Measurements from ENCODE around the gene XBP1. TPM values are rescaled to one million over a fixed set of nuclear protein-coding genes. Genes with fewer than 3 reads are reported as not detected.
"Not testable (repeated sequence)": the region's sequence is repeated elsewhere in the genome, so short reads cannot be mapped to it uniquely, and the experiment has no call there.

XBP1 gene
- total RNA-seq, 1 donor from 2014 or later: 73.1 TPM

DNA sequence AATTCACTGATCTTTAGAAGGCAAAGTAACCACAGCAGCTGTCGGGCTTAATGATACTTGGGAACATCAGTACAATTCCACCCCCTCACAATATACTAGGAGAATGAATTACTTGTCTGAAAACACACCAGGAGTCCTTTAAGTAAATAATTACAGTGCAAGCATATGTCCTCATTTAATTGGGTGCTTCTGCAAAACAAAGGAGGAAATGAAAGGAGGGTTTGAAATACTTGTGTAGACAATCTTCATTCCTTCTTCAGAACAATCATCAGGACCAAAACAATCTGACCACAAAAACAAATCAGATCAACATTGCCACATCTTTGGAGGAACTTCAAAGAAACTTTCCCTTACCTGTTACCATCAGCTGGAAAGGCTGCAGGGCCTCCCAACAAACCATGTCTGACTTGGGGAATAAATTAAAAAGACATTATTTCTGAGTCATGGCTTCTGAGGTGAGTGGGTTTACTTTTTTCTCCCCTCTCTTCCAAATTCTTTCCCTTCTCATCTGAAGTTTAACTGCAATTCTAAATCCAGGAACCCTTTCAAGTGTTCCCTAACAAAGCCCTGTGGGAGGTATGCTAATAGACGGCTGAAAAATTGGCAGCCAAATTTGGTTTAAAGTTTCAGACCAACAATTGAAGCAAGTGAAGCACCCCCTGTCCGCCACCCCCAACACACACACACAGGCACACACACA, 40.4 kb downstream of the XBP1 start:
- H3K9me3 Mint-ChIP-seq: no peaks in the 10 kb centered on the region
- peaks cover 12% of the 10 kb centered on the region for H3K36me3 Mint-ChIP-seq
- H3K27ac Mint-ChIP-seq: peak overlapping the region; percentile 67
- H3K4me1 Mint-ChIP-seq: peaks cover 12% of the 10 kb centered on the region
- H3K27me3 Mint-ChIP-seq (ENCODE audit: low read depth): no peaks in the 10 kb centered on the region
- no peak for DNase-seq (ENCODE audit: low spot score in 2 of 2, unreplicated experiment in 2 of 2)
- TF ChIP-seq CTCF (IDR thresholded peaks at IDR 0.05; ENCODE audit: unreplicated experiment): no peak
- H3K4me3 Mint-ChIP-seq: no peak overlapping the region

- H3K36me3 Mint-ChIP-seq: peaks cover 23% of the 10 kb centered on the region
- H3K9me3 Mint-ChIP-seq; H3K4me1 Mint-ChIP-seq; H3K4me3 Mint-ChIP-seq; H3K27ac Mint-ChIP-seq; H3K27me3 Mint-ChIP-seq (ENCODE audit: low read depth); DNase-seq (ENCODE audit: low spot score in 2 of 2, unreplicated experiment in 2 of 2): not testable (repeated sequence)
Observed at GRCh38 chr22:28754512-28754911, 45.9 kb downstream of the XBP1 start.

GRCh38 chr22:28750471-28750881, 49.9 kb downstream of the XBP1 start:
- Mint-ChIP-seq H3K4me3 (no peak overlapping the region), H3K36me3 (peaks cover 29% of the 10 kb centered on the region)

More at GRCh38 chr22:28750471-28750881, 49.9 kb downstream of the XBP1 start:
- no peak for TF ChIP-seq CTCF (IDR thresholded peaks at IDR 0.05; ENCODE audit: unreplicated experiment)
- H3K27me3 Mint-ChIP-seq (ENCODE audit: low read depth): no peaks in the 10 kb centered on the region
- no peaks in the 10 kb centered on the region for H3K9me3 Mint-ChIP-seq
- H3K4me1 Mint-ChIP-seq: no peaks in the 10 kb centered on the region
- DNase-seq (ENCODE audit: low spot score in 2 of 2, unreplicated experiment in 2 of 2): no peak
- no peak overlapping the region for H3K27ac Mint-ChIP-seq

Other genes with a start within 250 kb of the XBP1 start
- 91.7 to 95.9 TPM (median 92.7 TPM) in 3 replicates for gene TTC28, start 120.7 kb downstream of the XBP1 start, total RNA-seq
- gene CHEK2, start 58.7 kb downstream of the XBP1 start, total RNA-seq: 22.9 to 25.0 TPM (median 24.2 TPM) in 3 replicates
- 15.0 to 18.7 TPM (median 15.7 TPM) in 3 replicates for gene HSCB, start 58.5 kb downstream of the XBP1 start, total RNA-seq
- gene CCDC117, start 27.9 kb downstream of the XBP1 start, total RNA-seq: 22.4 to 22.9 TPM (median 22.8 TPM) in 3 replicates
- 35.9 to 37.3 TPM (median 36.4 TPM) in 3 replicates for gene ZNRF3, start 83.0 kb upstream of the XBP1 start, total RNA-seq

All from mesothelial cell of epicardium (in vitro differentiated cells).